Tibial artery (tissue), 4 donors: ENCODE measurements around the gene OSCP1.

Experiments used
- DNase-seq, 2 donors: peaks; one replicate each; pipeline ENCODE4 v3.0.0-alpha.2; 2019
- H3K27ac ChIP-seq, 2 donors: fragments of 200-600 bp; sonication (generic) in 1 of 2; 1 replicate in 1 of 2; 2 replicates in 1 of 2; pipeline ENCODE4 v1.5.1; 2018 to 2019; ENCODE audit warnings: mild to moderate bottlenecking in 1 of 2
- H3K27me3 ChIP-seq, 2 donors: fragments of 200-600 bp; sonication (generic) in 1 of 2; one replicate each; pipeline versions ENCODE4 v1.5.1 to v1.6.0; 2016 to 2019
- H3K36me3 ChIP-seq, 3 donors: fragments of 200-600 bp; sonication (generic) in 2 of 3; one replicate each; pipeline ENCODE4 v1.5.1; 2016 to 2019; ENCODE audit warnings: mild to moderate bottlenecking in 2 of 3
- H3K4me1 ChIP-seq, 4 donors: fragments of 200-600 bp; sonication (generic) in 2 of 4; 1 replicate in 3 of 4; 2 replicates in 1 of 4; pipeline ENCODE4 v1.5.1; 2016 to 2019
- H3K4me3 ChIP-seq, 2 donors: fragments of 200-600 bp; sonication (generic) in 1 of 2; 1 replicate in 1 of 2; 2 replicates in 1 of 2; pipeline ENCODE4 v1.5.1; 2018 to 2019; ENCODE audit warnings: mild to moderate bottlenecking in 2 of 2
- H3K9me3 ChIP-seq, 3 donors: fragments of 200-600 bp; sonication (generic) in 1 of 3; one replicate each; pipeline ENCODE4 v1.5.1; 2016 to 2019
- intact Hi-C: fragments of 100-400 bp; cut with DNase I; formaldehyde crosslinking; loops from one replicate; pipeline ENCODE4 v1.15.0; 2023; ENCODE audit warnings: low total_unique reads
- TF ChIP-seq, protein P1 (sequence below), 2 experiments: fragments of 200-600 bp in 1 of 2; fragments of 450-650 bp in 1 of 2; IDR thresholded peaks; one replicate each; pipeline ENCODE4 v1.5.1; 2017 to 2019; ENCODE audit warnings: antibody characterized with exemption in 2 of 2, mild to moderate bottlenecking in 1 of 2, moderate library complexity in 1 of 2

Gene OSCP1

DNA sequence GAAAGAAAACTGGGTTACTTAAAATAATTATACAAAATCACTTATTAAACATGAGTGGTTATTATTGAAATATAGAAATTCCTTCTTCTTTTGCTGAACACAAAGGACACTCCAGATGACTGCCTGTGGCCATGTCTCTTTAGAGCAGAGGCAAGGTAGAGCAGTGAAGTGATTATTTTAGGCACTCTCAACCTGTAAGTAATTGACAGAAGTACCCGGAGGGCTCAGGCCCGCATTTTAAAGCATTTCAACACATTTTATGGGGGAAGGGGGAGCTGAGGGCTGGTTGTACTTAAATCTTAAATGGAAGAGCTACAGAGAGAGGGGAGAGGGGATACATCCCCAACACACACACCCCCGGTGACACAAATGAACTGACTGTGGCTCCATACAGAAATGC lies 10.2 kb downstream of the OSCP1 start:
- DNase-seq, result no peak
- TF ChIP-seq, protein P1, sequence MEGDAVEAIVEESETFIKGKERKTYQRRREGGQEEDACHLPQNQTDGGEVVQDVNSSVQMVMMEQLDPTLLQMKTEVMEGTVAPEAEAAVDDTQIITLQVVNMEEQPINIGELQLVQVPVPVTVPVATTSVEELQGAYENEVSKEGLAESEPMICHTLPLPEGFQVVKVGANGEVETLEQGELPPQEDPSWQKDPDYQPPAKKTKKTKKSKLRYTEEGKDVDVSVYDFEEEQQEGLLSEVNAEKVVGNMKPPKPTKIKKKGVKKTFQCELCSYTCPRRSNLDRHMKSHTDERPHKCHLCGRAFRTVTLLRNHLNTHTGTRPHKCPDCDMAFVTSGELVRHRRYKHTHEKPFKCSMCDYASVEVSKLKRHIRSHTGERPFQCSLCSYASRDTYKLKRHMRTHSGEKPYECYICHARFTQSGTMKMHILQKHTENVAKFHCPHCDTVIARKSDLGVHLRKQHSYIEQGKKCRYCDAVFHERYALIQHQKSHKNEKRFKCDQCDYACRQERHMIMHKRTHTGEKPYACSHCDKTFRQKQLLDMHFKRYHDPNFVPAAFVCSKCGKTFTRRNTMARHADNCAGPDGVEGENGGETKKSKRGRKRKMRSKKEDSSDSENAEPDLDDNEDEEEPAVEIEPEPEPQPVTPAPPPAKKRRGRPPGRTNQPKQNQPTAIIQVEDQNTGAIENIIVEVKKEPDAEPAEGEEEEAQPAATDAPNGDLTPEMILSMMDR (IDR thresholded peaks at IDR 0.05), result no peak
- Histone ChIP-seq H3K9me3 (no peaks in the 10 kb centered on the region), H3K27ac (no peak overlapping the region), H3K4me3 (no peak overlapping the region), H3K36me3 (peaks cover 0 to 17% (median 11%) of the 10 kb centered on the region in 3 donors), H3K27me3 (no peaks in the 10 kb centered on the region), H3K4me1 (no peaks in the 10 kb centered on the region)
- intact Hi-C loops, result no loop called here

DNA sequence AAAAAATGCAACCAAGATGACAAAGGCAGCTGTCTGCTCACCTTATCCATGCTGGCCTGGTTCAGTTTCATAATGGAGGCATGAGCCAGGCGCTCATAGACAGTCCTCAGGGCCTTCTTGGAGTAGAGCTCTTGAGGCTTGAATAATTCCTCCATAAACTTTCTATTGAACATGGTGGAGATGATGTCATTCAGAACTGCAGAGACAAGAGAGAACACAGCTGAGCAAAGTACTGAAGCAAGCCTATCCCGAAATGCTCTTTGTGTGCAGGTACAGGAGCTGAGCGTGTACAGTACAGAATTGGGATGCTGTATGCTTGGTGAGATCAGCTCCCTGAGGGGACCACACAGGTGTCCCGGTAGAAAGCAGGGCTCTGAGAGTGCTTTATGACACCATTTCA lies 11.5 kb downstream of the OSCP1 start:
- Histone ChIP-seq H3K27ac (no peak overlapping the region), H3K27me3 (no peaks in the 10 kb centered on the region), H3K9me3 (no peaks in the 10 kb centered on the region), H3K36me3 (peaks cover 0 to 24% (median 11%) of the 10 kb centered on the region in 3 donors), H3K4me1 (no peaks in the 10 kb centered on the region), H3K4me3 (no peak overlapping the region)
- TF ChIP-seq, protein P1 (IDR thresholded peaks at IDR 0.05), result no peak
- intact Hi-C loops, result no loop called here
- DNase-seq, result no peak

DNA sequence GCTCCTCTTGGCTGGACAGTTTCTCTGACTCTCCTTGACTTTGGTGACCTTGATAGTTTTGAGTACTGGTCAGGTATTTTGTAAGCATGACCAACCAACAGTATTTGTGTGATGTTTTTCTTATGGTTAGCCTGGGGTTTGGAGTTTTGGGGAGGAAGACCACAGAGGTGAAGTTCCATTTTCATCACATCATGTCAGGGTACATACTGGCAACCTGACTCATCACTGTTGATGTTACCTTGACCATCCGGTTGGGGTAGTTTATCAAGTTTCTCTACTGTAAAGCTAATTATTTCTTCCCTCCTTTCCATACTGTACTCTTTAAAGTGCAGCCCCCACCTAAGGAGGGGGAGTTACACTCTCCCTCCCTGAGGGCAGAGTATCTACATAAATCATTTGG lies 13.4 kb downstream of the OSCP1 start:
- no peaks in the 10 kb centered on the region for H3K4me1 ChIP-seq
- TF ChIP-seq, protein P1 (IDR thresholded peaks at IDR 0.05), result no peak
- intact Hi-C loops, result no loop called here
- no peak overlapping the region for H3K4me3 ChIP-seq
- H3K9me3 ChIP-seq, result no peaks in the 10 kb centered on the region
- H3K27ac ChIP-seq, result no peak overlapping the region
- peaks cover 4 to 43% (median 15%) of the 10 kb centered on the region in 3 donors for H3K36me3 ChIP-seq
- DNase-seq, result no peak
- H3K27me3 ChIP-seq, result no peaks in the 10 kb centered on the region

DNA sequence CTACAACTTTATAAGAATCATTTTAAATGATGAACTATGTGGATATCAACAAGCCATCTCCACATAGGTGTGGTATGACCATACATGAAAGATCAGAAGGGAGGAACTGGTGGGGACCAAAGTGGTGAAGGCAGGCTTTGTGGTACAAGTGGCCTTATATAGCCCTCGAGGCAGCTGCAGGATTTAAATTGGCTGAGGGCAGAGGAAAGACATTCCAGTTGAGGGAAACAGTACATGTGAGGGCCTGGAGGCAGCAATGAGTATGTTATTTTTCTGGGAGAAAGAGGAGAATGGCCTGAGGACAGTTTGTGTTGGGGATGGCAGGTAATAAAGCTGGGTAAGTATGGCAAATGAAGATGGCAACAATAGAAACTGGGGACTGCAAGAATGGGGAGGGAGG lies 17.1 kb downstream of the OSCP1 start:
- Histone ChIP-seq H3K27ac (no peak overlapping the region), H3K9me3 (no peaks in the 10 kb centered on the region), H3K4me3 (no peak overlapping the region), H3K36me3 (peaks cover 15 to 54% (median 28%) of the 10 kb centered on the region in 3 donors), H3K27me3 (no peaks in the 10 kb centered on the region), H3K4me1 (no peaks in the 10 kb centered on the region)
- intact Hi-C loops, result no loop called here
- no peak for DNase-seq
- TF ChIP-seq, protein P1 (IDR thresholded peaks at IDR 0.05), result no peak

DNA sequence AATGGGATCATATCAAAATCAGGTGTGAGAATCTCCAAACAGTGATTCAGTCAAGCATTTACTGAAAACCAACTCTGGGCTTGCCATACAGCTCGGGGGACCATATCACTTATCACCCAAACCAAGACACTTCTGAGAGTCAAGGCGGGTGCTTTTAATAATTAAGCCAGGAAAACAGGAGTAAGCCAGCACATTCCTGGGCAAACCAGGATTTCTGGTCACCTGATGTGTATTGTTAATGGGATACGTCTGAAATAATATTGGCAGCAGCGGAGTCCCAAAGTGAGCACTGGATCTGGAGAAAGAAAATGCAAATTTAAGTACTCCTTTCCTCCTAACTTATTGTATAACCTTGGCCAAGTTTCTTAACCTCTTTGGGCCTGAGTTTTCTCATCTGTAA lies 17.6 kb downstream of the OSCP1 start:
- Histone ChIP-seq H3K4me1 (no peaks in the 10 kb centered on the region), H3K9me3 (no peaks in the 10 kb centered on the region), H3K27me3 (no peaks in the 10 kb centered on the region), H3K4me3 (no peak overlapping the region), H3K36me3 (peaks cover 15 to 50% (median 24%) of the 10 kb centered on the region in 3 donors), H3K27ac (no peak overlapping the region)
- intact Hi-C loops, result no loop called here
- DNase-seq, result no peak
- TF ChIP-seq, protein P1 (IDR thresholded peaks at IDR 0.05), result no peak

DNA sequence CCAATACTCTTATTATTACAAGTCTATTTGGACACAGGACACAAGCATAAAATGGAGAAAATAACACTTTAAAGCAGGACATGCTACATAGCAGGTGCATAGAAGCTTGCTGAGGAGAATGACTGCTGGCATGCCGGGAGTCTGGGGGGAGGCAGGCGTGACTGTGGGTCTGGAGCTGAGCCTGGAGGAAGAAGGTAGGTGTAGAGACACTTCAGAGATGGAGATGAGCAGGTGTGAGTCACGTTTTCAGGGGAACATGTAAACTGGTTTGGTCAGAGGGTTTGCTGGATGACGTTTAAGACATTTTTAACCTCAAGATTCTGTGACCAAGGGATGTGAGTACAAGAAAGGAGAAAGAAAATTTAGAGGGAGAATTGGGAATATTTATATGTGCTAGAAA lies 24.5 kb downstream of the OSCP1 start:
- H3K9me3 ChIP-seq, result no peaks in the 10 kb centered on the region
- intact Hi-C loops, result no loop called here
- H3K4me3 ChIP-seq, result no peak overlapping the region
- no peak overlapping the region for H3K27ac ChIP-seq
- no peak for DNase-seq
- H3K4me1 ChIP-seq, result no peaks in the 10 kb centered on the region
- H3K36me3 ChIP-seq, result peaks cover 9 to 57% (median 25%) of the 10 kb centered on the region in 3 donors
- TF ChIP-seq, protein P1 (IDR thresholded peaks at IDR 0.05), result no peak
- no peaks in the 10 kb centered on the region for H3K27me3 ChIP-seq
